Posterior cingulate gyrus (tissue), 11 donors: ENCODE data around the gene FAM117A.
"Not testable (repeated sequence)": the region's sequence is repeated elsewhere in the genome, so short reads cannot be mapped to it uniquely, and the experiment has no call there.

Experiments
- DNase-seq, 10 donors: peaks; one replicate each; pipeline versions ENCODE4 v3.0.0 to v3.0.0-alpha.2; 2020 to 2021; ENCODE audit warnings: mixed read lengths in 3 of 10
- intact Hi-C: fragments of 100-400 bp; cut with DNase I; formaldehyde crosslinking; loops from one replicate; pipeline ENCODE4 v1.15.1; 2023

FAM117A gene

DNA sequence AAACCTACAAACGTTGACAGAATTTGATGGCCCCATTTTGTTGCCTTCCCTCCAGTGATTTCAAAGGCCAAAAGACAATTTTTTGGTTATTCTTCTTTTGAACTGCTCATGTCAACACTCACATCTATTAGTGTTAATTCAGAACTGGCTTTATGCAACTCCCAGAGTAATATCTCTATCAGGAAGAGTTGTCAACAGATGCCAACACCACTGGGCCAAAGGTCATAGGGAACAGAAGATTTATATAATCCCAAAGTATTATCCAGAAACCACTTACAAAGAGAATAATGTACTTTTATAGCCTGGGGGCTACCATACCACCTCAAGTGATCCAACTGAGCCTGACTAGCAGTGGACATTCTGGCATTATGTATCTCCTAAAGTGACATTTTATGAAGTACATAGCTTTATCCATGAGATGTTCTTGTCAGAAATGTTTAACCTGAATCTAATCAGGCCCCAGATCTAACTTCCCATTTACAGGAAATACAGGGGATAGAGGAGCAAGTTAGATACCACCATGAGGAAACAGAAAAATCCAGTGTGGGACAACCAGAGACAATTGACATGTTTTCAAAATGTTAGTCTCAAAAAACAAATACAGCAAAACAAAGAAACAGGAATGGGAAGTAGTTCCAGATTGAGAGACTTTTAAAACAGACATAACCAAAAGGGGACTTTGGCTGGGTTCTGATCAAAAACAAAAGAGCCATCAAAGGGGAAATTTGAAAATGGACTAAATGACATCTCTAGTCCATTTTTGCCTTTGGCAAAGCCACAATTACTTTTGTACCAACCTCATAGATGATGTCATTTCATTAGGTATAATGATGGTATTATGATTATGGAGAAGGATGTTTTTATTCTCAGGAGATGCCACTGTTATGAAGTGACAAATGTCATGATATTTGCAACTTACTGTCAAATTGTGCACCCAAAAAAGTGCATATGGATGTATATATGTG, 18.5 kb downstream of the FAM117A start:
- intact Hi-C loops, result loop anchor here (10.0 kb wide), 1 partner anchor 59 kb away; no protein-coding TSS in a partner anchor
- no peak for DNase-seq

- DNase-seq, result no peak
- intact Hi-C loops, result loop anchor here (10.0 kb wide), 1 partner anchor 63 kb away; no protein-coding TSS in a partner anchor
These were observed 21.7 kb downstream of the FAM117A start for GRCh38 chr17:49742166-49742638.

GRCh38 chr17:49741692-49742076, 22.2 kb downstream of the FAM117A start:
- intact Hi-C loops, result loop anchor here (10.0 kb wide), 1 partner anchor 63 kb away; no protein-coding TSS in a partner anchor
- no peak for DNase-seq

GRCh38 chr17:49741009-49741691, 22.8 kb downstream of the FAM117A start:
- no peak for DNase-seq
- intact Hi-C loops, result loop anchor here (10.0 kb wide), 1 partner anchor 64 kb away; no protein-coding TSS in a partner anchor

- intact Hi-C loops, result loop anchor here (10.0 kb wide), 1 partner anchor 65 kb away; no protein-coding TSS in a partner anchor
- peak in 2 of 10 donors; percentile 20 to 70 for DNase-seq
These were observed 24.2 kb downstream of the FAM117A start for GRCh38 chr17:49739641-49740271.

DNA sequence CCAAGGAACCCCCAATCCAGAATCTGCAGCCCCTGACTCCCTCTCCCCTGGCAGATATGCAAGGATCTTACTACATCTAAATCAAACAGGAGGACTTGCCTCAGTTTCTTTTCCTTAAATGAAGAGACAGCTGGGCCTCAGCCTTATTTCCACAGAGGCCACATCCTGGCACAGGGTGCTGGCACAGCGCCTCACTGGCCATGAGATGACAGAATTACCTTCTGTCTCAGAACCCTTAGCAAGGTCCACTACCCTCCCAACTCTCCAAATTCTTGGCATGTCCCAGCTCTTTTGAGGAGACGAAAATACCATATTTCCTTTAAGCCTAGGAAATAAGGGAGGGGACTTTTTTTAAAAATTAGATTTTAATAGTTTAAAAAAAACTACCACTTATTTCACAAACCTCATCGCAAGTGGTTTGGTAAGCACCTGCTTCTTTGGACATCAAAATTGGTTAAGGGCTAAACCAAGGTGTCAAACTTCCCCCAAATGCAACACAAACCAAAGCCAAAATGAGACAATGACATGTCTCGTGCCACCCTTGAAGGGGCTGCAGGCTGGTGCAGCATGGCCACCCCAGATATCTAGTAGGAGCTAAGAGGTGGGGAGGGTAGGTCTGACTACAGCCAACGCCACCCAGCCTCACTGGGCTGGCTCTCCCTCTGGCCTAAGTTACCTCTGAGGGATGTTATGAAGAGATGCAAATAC, 25.3 kb downstream of the FAM117A start:
- DNase-seq, result no peak
- intact Hi-C loops, result no loop called here

GRCh38 chr17:49734515-49735490, 29.1 kb downstream of the FAM117A start:
- DNase-seq, result no peak

DNA sequence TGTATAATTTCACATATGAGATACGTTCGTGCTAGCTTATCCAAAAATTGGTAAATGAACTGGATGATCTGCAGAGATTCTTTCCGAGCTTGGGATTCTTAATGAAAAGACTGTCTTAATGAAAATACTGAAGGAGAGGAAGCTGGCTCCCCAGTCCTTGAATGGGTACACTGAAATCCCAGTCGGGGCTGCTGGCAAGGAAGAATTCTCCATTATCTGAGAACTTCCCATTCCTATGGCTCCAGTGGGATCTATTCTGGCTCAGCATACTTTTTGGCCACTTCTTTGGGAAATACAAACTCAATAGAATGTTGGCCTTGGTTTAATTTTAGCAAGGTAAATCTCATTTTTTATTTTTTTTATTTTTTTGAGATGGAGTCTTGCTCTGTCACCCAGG, 32.5 kb downstream of the FAM117A start:
- intact Hi-C loops, result no loop called here
- DNase-seq, result no peak

More at GRCh38 chr17:49734515-49735490, 29.1 kb downstream of the FAM117A start:
- intact Hi-C loops, result no loop called here

DNA sequence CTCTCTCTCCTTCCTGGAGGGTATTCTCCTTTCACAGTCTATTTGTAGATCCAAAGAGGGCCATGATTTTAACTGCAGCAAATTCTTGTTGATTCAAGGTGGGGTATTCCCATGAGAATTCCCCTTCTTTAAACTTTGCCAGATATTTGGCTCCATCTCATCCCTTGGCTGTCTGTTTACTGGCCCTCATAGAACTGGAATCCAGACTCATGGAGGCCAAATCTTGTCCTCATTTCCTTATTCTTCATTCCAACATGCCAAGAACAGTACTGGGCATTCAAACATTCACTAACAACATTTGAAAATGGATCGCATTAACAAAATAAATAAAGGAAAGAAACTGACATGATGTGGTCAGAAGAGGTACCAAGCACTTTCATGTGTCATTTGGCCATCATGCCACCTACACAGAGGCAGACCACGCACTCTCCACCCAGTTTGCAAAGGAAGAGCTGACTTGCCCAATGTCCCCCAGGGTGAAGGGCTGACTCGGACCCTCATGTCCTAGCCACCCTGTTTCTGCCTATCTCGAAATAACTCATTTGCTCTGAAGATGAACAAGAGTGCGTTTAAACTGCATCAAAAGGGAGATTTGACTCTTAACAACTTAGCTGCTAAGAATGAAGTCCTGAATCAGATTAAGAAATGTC, 33.0 kb downstream of the FAM117A start:
- intact Hi-C loops, result no loop called here
- no peak for DNase-seq

DNA sequence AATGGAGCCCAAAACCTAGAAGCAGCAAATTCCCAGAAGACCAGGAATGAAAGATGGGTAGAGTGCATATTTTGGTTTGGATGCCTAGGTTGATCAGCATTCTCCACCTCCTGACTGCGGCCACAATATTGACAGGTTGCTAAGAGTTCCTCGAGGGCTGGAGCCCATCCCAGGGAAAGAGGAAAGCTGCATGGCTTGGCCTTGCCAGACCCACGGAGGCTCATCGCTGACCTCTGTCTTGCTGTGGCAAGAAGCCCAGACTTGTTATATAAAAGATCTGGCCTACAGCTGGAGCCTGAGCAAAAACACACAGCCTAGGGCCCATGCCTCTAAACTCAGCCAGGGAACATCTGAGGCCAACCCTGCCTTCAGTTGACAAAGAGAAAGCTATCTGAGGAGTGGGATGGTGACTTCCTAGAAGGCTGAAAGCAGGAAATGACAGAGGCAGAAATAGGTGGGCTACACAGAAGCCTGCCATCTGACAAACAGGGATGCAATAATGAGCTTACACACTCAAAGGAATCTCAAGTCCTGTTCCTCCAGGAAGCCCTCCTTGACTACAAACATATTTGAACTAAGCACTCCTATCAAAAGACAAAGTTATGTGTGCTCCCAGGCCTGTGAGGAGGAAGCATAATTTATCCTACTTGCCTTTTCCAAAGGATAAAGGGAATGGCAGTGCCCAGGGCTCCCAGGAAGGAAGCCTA, 33.7 kb downstream of the FAM117A start:
- intact Hi-C loops, result no loop called here
- peak in 8 of 10 donors; percentile 23 to 87 (median 42) for DNase-seq

GRCh38 chr17:49729069-49729468, 34.9 kb downstream of the FAM117A start:
- no peak for DNase-seq
- intact Hi-C loops, result no loop called here

DNA sequence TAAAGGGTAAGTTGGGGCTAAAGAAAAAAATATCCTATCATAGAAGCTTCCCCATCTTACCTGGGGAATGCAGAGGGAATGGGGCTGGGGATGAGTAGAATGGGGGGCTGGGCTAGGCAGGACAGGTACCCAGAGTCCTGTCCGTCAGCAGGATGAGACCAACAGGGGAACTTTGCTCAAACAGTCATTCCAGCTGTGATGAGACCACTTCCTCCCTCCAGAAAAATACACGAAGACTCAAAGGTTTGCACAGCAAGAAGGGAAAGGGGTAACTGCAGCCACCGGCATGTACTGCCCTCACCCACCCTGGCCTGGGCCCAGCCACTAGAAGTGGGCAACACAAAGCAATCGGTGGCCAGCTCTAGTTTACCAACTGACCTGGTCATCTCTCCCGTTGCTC, 35.5 kb downstream of the FAM117A start:
- no peak for DNase-seq
- intact Hi-C loops, result no loop called here

DNA sequence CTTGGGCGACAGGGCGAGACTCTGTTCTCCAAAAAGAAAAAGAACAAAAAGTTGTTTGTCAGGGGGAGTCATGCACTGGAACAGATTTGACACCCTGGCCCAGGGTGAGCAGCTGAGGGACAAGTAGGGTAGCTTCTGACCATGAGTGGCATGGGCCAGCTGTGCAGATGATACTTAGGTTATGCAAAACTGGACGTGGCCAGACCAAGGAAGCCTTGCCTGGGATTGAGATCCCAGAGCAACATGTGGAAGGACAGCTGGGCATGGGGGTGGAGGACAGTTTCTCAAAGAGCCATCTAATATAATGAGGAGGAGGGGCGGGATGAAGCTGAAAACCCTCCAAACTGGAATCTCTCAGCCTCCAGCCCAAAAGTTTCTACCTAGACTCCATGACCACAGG, 36.6 kb downstream of the FAM117A start:
- no peak for DNase-seq
- intact Hi-C loops, result no loop called here

- intact Hi-C loops, result no loop called here
- no peak for DNase-seq
These were observed 38.3 kb downstream of the FAM117A start for GRCh38 chr17:49725452-49726130.

GRCh38 chr17:49724552-49724951, 39.4 kb downstream of the FAM117A start:
- intact Hi-C loops, DNase-seq: not testable (repeated sequence)

DNA sequence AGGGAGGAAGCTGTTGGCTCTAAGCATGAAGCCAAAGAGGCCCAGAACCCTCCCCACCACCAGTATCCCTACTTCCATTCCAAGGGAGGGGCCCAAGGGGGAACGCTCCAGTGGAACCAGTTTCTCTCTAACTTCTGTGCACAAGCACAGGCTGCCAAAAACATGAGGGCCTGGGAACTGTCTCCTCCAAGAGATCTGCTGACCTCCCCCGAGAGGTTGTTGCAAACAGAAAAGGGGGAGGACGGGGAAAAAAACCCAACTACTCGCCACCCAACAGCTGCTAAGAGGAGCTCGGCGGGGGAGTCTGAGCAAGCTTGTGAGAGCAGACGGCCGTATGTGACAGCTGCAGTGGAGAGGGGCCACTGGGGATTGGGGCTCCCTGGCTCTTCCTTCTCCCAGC, 40.5 kb downstream of the FAM117A start:
- intact Hi-C loops, result no loop called here
- no peak for DNase-seq

DNA sequence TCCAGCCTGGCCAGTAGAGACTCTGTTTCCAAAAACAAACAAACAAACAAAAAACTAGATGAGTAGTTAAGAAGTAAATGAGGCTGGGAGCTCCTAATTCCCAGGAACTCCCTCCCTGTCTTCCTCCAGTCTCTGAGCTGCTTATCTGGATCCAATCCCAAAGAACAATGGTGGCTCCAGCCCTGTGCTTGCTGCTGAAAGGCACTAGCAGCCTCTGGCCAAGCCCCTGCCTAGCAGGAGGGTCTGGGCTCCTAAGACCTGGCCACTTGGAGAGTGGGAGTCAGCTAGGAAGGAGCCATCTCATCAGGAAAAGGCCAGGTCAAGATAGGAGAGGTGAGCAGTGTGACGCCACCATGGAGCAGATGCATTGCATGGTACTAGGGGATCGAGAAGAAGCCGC, 41.9 kb downstream of the FAM117A start:
- intact Hi-C loops, result no loop called here
- DNase-seq, result no peak
